ENCODE results near the gene VWA8. TPM values are rescaled to one million over a fixed set of nuclear protein-coding genes. Genes with fewer than 3 reads are reported as not detected.

The VWA8 gene
- 37.1 TPM for total RNA-seq

GRCh38 chr13:41960637-41961465 is at the start of gene VWA8:
Gene VWA8 (minus strand): TSS chr13:41961109. CDS start chr13:41961015, 94 bp downstream.
- peak; percentile 79 for DNase-seq (ENCODE audit: low spot score)

GRCh38 chr13:42009057-42009456 is 48.1 kb upstream of the VWA8 start:
- no peak for DNase-seq (ENCODE audit: low spot score)

GRCh38 chr13:42007844-42008243 is 46.9 kb upstream of the VWA8 start:
- DNase-seq (ENCODE audit: low spot score), result no peak

GRCh38 chr13:42002066-42002465 is 41.2 kb upstream of the VWA8 start:
- DNase-seq (ENCODE audit: low spot score), result no peak

GRCh38 chr13:42001580-42001979 is 40.7 kb upstream of the VWA8 start:
- DNase-seq (ENCODE audit: low spot score), result no peak

DNA sequence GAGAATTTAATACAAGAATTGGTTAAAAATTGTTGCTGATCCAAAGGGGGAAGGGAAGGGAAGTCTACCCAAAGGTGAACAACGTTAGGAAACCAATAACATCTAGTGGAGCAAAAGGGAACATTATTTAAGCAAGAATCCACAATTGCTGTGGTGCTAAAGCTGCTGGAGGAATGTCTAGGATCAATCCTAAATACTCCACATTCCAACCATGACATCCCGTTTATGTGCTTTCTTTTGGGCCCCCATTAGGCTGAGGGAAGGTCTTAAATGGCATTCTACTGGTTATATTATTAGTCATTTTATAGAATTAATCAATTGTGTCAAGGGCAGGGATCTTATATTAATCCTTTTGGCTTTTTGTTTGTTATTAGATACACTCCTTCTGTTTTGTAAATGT is 39.9 kb upstream of the VWA8 start:
- no peak for DNase-seq (ENCODE audit: low spot score)

- no peak for DNase-seq (ENCODE audit: low spot score)
Measured at GRCh38 chr13:41997396-41997795, 36.5 kb upstream of the VWA8 start.

- no peak for DNase-seq (ENCODE audit: low spot score)
Measured at GRCh38 chr13:41995946-41996345, 35.0 kb upstream of the VWA8 start.

DNA sequence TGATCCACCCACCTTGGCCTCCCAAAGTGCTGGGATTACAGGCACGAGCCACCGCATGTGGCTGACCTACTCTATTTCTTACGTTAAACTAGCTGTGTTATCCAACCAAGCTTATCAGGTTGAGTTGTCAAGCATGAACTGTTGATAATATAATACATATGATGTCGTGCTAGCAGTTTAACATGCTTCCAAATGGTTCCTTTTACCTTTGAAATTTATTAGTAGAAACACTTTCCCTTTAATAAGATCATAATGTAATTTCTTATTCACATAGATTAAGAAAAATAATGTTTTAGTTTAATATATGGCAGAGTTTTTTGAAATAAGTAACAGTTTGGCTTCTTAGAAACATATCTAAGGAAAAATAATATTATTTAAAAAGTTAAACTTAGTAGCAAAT is 34.4 kb upstream of the VWA8 start:
- DNase-seq (ENCODE audit: low spot score), result no peak

GRCh38 chr13:41994696-41995095 is 33.8 kb upstream of the VWA8 start:
- no peak for DNase-seq (ENCODE audit: low spot score)

- no peak for DNase-seq (ENCODE audit: low spot score)
Measured at GRCh38 chr13:41991936-41992335, 31.0 kb upstream of the VWA8 start.

DNA sequence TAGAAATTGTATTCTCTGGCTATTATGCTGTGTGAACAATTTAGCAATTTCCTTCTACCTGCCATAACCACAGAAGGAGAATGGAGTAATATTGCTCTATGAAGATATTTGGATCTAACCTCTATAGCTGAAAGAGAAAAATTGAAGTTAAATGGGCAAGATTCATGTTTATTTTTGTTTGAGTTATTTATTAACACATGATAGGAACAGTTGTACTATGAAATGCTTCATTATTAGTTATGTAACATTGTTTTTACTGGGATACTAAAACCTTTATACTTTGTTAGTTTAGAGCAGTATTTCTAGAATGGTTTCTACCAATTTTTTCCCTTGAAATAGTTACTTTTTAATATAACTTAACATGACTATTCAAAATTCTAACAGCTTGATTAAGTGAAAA is 27.3 kb upstream of the VWA8 start:
- DNase-seq (ENCODE audit: low spot score), result no peak

- DNase-seq (ENCODE audit: low spot score), result no peak
Measured at GRCh38 chr13:41985788-41986508, 25.0 kb upstream of the VWA8 start.

- no peak for DNase-seq (ENCODE audit: low spot score)
Measured at GRCh38 chr13:41981951-41982715, 21.2 kb upstream of the VWA8 start.

- no peak for DNase-seq (ENCODE audit: low spot score)
Measured at GRCh38 chr13:41978007-41978406, 17.1 kb upstream of the VWA8 start.

GRCh38 chr13:41976476-41976875 is 15.6 kb upstream of the VWA8 start:
- DNase-seq (ENCODE audit: low spot score), result no peak

DNA sequence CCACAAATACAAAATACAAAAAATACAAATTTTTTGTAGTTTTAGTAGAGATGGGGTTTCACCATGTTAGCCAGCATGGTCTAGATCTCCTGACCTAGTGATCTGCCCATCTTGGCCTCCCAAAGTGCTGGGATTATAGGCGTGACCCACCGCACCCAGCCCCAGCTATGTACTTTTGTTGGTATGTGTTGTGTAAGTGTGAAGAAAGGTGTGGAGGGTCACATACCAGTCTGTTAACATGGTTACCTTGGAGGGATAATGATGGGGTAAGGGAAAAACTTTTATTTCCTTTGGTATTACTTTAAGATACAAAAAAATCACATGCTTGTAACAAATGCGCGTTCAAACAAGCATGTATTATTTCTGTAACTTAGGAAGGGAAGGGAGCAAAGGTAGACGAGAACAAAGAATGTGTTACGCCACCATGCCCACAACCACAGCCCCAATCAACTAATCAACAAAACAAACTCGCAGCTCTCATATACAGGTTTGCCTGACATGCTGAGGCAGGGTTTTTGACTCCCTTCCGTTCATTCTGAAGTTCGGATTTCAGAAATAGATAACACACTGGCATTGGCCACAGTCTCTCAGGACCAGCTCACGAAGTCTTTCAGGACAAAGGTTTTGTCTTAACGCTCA is 13.5 kb upstream of the VWA8 start:
- DNase-seq (ENCODE audit: low spot score), result no peak

GRCh38 chr13:41973247-41973741 is 12.4 kb upstream of the VWA8 start:
- DNase-seq (ENCODE audit: low spot score), result no peak

DNA sequence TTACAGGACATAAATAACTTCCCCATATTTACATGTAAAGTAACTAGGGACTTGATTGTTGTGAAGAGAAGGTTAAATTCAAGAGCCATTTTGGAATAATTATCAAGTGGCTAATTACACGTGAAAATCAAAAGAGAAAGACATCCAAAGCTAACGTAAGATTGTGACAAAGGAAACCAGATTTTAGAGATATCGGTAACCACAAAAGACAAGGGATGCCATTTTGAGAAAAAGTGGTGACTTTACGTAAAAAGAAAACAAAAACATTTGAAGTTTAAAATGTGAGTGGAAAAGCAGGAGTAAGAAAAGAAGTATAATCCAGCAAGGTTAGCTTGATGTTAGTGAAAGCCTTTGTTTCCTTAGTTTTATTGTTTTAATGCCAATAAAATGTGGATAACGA is 10.9 kb upstream of the VWA8 start:
- DNase-seq (ENCODE audit: low spot score), result no peak

DNA sequence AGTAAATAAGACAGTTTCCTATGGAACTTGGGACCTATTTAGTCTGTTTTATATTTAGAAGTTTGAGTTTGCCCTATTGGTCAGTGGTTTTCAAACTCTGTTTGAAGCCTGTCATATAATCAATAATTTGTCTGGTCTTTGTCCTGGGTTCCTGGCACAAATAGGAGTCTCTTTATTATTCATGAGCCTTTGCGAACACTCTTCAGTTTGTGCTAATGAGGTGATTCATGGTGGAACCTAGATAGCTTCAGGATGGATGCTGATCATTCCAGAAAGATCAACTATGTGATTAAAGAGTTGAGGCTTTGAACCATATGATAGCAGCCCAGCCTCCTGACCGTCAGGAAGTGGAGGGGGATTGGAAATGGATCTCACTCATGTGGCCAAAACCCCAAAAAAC is 10.0 kb upstream of the VWA8 start:
- no peak for DNase-seq (ENCODE audit: low spot score)

DNA sequence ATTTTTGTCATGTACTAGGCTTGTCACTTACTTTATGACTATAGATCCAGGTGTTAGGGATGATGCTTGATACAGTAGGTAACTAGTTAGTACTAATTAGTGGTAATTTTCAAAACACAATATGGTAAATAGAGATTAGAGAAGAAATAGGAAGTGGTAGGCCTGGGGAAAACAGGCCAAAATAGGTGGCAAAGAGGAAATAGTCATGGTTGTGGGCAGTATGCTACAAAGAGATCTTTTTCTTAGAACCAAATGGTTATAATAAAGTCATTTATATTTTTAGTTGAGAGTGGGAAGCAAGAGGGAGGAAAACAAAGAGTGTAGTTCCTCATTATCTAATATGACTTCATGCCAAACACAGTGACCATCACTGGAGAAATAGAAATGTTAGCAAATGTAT is 9.1 kb upstream of the VWA8 start:
- DNase-seq (ENCODE audit: low spot score), result no peak

- DNase-seq (ENCODE audit: low spot score), result no peak
Measured at GRCh38 chr13:41969072-41969471, 8.2 kb upstream of the VWA8 start.

Data from mucosa of gallbladder (tissue), 1 donor.